D721Med (cell line): ENCODE results near the gene TRPC5OS.

Source experiments
- DNase-seq: peaks from one replicate; pipeline ENCODE4 v3.0.0; 2011; ENCODE audit warnings: low spot score; ENCODE audit not compliant: insufficient read length
- FAIRE-seq: peaks from 2 replicates; lab custom pipeline; 2011; peaks lifted over from hg19 to GRCh38; lab: Jason Lieb, UNC
- CTCF ChIP-seq: IDR thresholded peaks from 2 replicates; pipeline ENCODE4 v1.5.1; 2012; ENCODE audit warnings: mild to moderate bottlenecking, control low read depth; ENCODE audit not compliant: insufficient read depth; ENCODE audit errors: missing control alignments

The TRPC5OS gene

GRCh38 chrX:111888600-111888999 is 12.6 kb downstream of the TRPC5OS start:
- DNase-seq (no peak), FAIRE-seq (no peak)
- no peak for TF ChIP-seq CTCF

GRCh38 chrX:111892375-111892774 is 16.4 kb downstream of the TRPC5OS start:
- peak; percentile 6 for FAIRE-seq
- TF ChIP-seq CTCF: no peak

GRCh38 chrX:111896148-111896547 is 20.2 kb downstream of the TRPC5OS start:
- DNase-seq (no peak), FAIRE-seq (no peak)
- TF ChIP-seq CTCF: no peak

More at GRCh38 chrX:111892375-111892774, 16.4 kb downstream of the TRPC5OS start:
- no peak for DNase-seq

GRCh38 chrX:111914398-111915090 is 38.6 kb downstream of the TRPC5OS start:
- TF ChIP-seq CTCF: no peak
- DNase-seq (no peak), FAIRE-seq (no peak)

GRCh38 chrX:111917591-111917990 is 41.6 kb downstream of the TRPC5OS start:
- no peak for FAIRE-seq
- no peak for TF ChIP-seq CTCF
- DNase-seq: no peak

GRCh38 chrX:111928456-111928855 is 52.5 kb downstream of the TRPC5OS start:
- DNase-seq (no peak), FAIRE-seq (no peak)
- TF ChIP-seq CTCF: no peak
